BLaER1 treated with 17β-estradiol and CSF1 and Interleukin-3, amounts not matched to agents 10 nM and 100 nM (cell line): ENCODE measurements around the gene PPP3CA.

ENCODE experiments used
- H3K27ac ChIP-seq, 11 experiments: shearing (Covaris generic); formaldehyde crosslinking; 2 replicates each; pipeline ENCODE4 v1.8.1; 2022
- H3K27me3 ChIP-seq, 11 experiments: shearing (Covaris generic); formaldehyde crosslinking; 2 replicates each; pipeline ENCODE4 v1.8.1; 2022
- H3K36me3 ChIP-seq, 11 experiments: shearing (Covaris generic); formaldehyde crosslinking; 2 replicates each; pipeline ENCODE4 v1.8.1; 2022
- H3K4me1 ChIP-seq, 10 experiments: shearing (Covaris generic); formaldehyde crosslinking; 2 replicates each; pipeline ENCODE4 v1.8.1; 2022
- H3K4me2 ChIP-seq, 11 experiments: shearing (Covaris generic); formaldehyde crosslinking; 2 replicates each; pipeline ENCODE4 v1.8.1; 2022
- H3K4me3 ChIP-seq, 10 experiments: shearing (Covaris generic); formaldehyde crosslinking; 2 replicates each; pipeline ENCODE4 v1.8.1; 2022
- H3K9ac ChIP-seq, 11 experiments: shearing (Covaris generic); formaldehyde crosslinking; 2 replicates each; pipeline ENCODE4 v1.8.1; 2022
- H3K9me3 ChIP-seq, 11 experiments: shearing (Covaris generic); formaldehyde crosslinking; replicated peaks in 1 of 11; 2 replicates each; pipeline ENCODE4 v1.8.1; 2022
- H4K20me1 ChIP-seq, 11 experiments: shearing (Covaris generic); formaldehyde crosslinking; 2 replicates each; pipeline ENCODE4 v1.8.1; 2022
- Cebpa-rat ChIP-seq, 11 experiments: shearing (Covaris generic); IDR thresholded peaks; 2 replicates each; pipeline ENCODE4 v1.8.1; 2022

The PPP3CA gene

DNA sequence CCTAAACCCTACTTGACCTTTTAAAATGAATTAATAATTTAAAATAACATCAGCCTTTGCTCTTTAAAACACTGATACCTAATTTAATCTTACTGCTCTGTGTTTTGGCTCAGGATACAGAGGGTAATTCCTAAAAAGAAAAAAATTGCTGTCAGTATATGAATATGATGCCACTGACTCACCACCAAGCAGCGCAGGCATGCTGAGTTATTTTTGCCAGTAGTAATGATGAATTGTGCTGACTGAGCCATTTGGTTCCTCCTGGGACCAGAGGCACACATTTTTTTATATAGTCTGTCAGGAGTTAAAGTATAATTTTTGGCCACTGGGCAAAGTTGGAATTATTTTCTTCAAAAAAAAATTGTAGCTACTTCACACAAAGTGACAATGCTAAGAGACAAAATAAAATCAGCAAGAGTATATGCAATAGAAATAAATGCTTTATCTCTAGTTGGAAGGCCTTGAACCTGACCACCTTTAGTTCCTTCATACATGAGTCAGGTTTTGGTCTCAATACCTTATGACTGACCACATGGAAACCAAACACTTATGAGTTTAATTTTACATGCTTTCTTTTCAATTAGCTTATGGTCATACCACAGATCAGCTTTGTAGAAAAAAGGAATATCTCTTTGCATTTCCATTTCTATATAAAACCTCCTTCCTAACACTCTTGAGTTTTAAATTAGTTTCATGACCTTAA is 115.1 kb downstream of the PPP3CA start:
- Histone ChIP-seq H3K4me3 (no peak overlapping the region), H3K27ac (no peak overlapping the region; a peak in 1 of 22 replicates), H3K4me1 (peaks cover 0 to 45% (median 0%) of the 10 kb centered on the region in 10 experiments; a peak in 7 of 20 replicates), H3K27me3 (no peaks in the 10 kb centered on the region), H3K9ac (no peak overlapping the region; a peak in 1 of 22 replicates), H3K36me3 (peaks cover 0 to 6% (median 0%) of the 10 kb centered on the region in 11 experiments; a peak in 2 of 22 replicates), H4K20me1 (peaks cover 0 to 97% (median 31%) of the 10 kb centered on the region in 11 experiments; a peak in 14 of 22 replicates), H3K9me3 (peaks cover 0 to 15% (median 4%) of the 10 kb centered on the region in 11 experiments; a peak in 7 of 22 replicates), H3K4me2 (peak overlapping the region in 4 of 11 experiments; percentile 18 to 59 (median 50); a peak in 5 of 22 replicates)
- no peak for TF ChIP-seq Cebpa-rat (IDR thresholded peaks at IDR 0.05)

DNA sequence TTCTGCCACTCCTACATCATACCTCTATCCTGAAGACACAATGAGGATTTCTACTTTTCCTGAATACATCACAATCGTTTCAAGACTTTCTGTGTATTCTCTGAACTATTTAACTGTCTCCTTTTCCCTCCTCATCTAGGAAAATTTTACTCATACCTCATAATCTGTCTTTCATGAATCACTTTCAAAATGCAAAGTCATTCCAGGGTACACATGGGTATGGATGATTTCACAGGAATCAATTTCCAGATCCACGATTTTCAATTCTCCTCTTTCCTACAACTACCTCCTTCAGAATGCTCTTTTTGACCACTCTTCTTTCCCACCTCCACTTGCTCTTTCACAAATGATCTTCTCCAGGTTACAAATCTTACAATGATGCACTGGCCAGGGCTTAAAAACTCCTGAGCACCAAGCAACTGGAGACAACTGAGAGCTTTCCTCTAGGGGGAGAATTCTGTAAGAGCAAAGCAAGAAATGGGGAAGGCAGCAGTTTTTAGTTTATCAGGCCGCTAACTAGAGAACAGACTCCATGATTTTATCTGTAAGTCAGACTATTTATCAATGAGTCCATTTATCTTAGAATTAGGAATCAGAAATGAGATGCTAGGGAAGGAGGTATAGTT is 116.4 kb downstream of the PPP3CA start:
- Histone ChIP-seq H3K36me3 (peaks cover 0 to 6% (median 0%) of the 10 kb centered on the region in 11 experiments; a peak in 2 of 22 replicates), H3K4me3 (no peak overlapping the region), H3K9ac (no peak overlapping the region), H3K4me1 (peaks cover 0 to 35% (median 0%) of the 10 kb centered on the region in 10 experiments; a peak in 7 of 20 replicates), H3K27ac (no peak overlapping the region), H4K20me1 (peaks cover 0 to 97% (median 40%) of the 10 kb centered on the region in 11 experiments; a peak in 15 of 22 replicates), H3K9me3 (peaks cover 0 to 15% (median 4%) of the 10 kb centered on the region in 11 experiments; a peak in 7 of 22 replicates), H3K4me2 (peak overlapping the region in 1 of 11 experiments; percentile 42; a peak in 1 of 22 replicates), H3K27me3 (no peaks in the 10 kb centered on the region)
- TF ChIP-seq Cebpa-rat (IDR thresholded peaks at IDR 0.05), result no peak

DNA sequence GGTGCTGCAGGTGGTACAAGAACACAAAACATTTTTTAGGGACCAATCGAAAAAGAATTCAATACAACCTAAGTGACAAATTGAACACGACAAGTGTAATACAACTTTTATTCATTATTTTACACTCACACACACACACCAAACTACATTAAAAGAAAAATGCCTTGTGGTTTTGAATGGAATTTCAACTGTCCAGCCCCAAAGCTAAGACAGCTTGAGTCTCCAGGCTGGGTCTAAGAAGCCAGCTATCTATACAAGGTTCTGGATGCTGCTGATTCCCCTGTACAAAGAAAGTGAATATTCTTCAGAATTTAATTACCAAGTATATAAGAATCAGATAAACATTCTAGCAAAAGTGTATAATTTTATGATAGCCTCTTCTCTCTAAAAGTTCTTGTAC is 118.2 kb downstream of the PPP3CA start:
- Histone ChIP-seq H3K27me3 (no peaks in the 10 kb centered on the region), H3K9ac (no peak overlapping the region), H3K4me3 (no peak overlapping the region), H3K36me3 (peaks cover 0 to 6% (median 0%) of the 10 kb centered on the region in 11 experiments; a peak in 2 of 22 replicates), H3K9me3 (peaks cover 0 to 9% (median 4%) of the 10 kb centered on the region in 11 experiments; a peak in 7 of 22 replicates), H3K4me2 (no peak overlapping the region), H3K27ac (no peak overlapping the region), H3K4me1 (peaks cover 0 to 24% (median 0%) of the 10 kb centered on the region in 10 experiments; a peak in 7 of 20 replicates), H4K20me1 (peaks cover 0 to 97% (median 51%) of the 10 kb centered on the region in 11 experiments; a peak in 17 of 22 replicates)
- TF ChIP-seq Cebpa-rat (IDR thresholded peaks at IDR 0.05), result no peak

DNA sequence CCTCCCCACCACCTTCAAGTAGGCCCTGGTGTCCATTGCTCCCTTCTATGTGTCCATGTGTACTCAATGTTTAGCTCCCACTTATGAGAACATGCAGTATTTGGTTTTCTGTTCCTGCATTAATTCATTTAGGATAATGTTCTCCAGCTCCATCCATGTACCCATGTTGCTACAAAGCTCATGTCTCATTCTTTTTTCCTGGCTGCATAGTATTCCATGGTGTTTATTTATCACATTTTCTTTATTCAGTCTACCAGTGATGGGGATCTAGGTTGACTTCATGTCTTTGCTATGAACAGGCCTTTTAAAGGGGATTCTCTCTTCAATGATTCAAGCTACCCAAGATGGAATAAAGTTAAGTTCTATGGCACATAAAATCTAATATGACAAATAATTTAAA is 119.6 kb downstream of the PPP3CA start:
- no peak for TF ChIP-seq Cebpa-rat (IDR thresholded peaks at IDR 0.05)
- no peak overlapping the region for H3K9ac ChIP-seq
- H3K4me2 ChIP-seq, result no peak overlapping the region
- H3K27me3 ChIP-seq, result no peaks in the 10 kb centered on the region
- peaks cover 0 to 6% (median 0%) of the 10 kb centered on the region in 11 experiments; a peak in 2 of 22 replicates for H3K36me3 ChIP-seq
- no peak overlapping the region for H3K27ac ChIP-seq
- H4K20me1 ChIP-seq, result peaks cover 0 to 98% (median 54%) of the 10 kb centered on the region in 11 experiments; a peak in 19 of 22 replicates
- no peak overlapping the region for H3K4me3 ChIP-seq
- peaks cover 0 to 5% (median 3%) of the 10 kb centered on the region in 11 experiments; a peak in 7 of 22 replicates for H3K9me3 ChIP-seq
- H3K4me1 ChIP-seq, result peaks cover 0 to 19% (median 0%) of the 10 kb centered on the region in 10 experiments; a peak in 7 of 20 replicates

DNA sequence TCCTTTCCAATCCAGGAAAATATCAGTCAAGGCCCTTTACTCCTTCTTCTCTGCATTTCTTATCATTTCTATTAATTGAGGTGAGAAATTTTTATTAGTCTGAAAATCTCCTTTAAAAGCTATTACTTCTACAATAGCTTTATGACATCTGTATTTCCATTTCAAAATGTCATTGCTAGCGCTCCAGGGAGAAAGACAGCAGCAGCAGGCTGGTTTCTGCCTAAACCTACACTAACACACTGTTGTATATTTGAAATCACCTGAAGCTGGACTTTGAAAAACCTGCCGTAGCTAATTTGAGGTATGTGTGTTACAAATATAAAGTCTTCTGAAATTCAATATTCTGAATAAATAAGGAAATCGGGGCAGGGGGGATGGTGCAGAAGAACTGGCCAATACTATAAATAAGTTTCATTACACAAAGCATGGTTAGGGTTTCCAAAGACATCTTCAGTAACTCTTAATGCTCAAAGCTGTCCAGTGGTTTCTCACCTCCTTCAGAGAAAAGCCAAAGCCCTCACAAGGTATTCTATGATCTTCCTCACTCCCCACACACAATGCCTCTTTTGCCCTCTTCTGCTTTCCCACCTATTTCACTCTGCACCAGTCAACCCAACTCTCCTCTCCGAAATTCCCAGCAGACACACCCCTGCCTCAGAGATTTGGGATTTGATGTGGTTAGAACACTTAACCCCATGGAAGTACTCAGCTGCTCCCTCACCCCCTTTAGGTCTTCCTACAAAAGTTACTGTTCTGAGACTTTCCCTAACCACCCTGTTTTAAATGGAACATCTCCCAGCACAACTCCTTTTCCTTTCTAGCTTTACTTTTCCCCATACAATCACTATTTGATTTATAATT is 122.7 kb downstream of the PPP3CA start:
- Histone ChIP-seq H4K20me1 (peaks cover 0 to 99% (median 54%) of the 10 kb centered on the region in 11 experiments; a peak in 19 of 22 replicates), H3K4me2 (no peak overlapping the region), H3K27ac (no peak overlapping the region), H3K9ac (no peak overlapping the region), H3K9me3 (peaks cover 0 to 5% (median 3%) of the 10 kb centered on the region in 11 experiments; a peak in 7 of 22 replicates), H3K4me3 (no peak overlapping the region), H3K36me3 (peaks cover 0 to 6% (median 0%) of the 10 kb centered on the region in 11 experiments; a peak in 2 of 22 replicates), H3K4me1 (no peaks in the 10 kb centered on the region), H3K27me3 (no peaks in the 10 kb centered on the region)
- TF ChIP-seq Cebpa-rat (IDR thresholded peaks at IDR 0.05), result no peak

DNA sequence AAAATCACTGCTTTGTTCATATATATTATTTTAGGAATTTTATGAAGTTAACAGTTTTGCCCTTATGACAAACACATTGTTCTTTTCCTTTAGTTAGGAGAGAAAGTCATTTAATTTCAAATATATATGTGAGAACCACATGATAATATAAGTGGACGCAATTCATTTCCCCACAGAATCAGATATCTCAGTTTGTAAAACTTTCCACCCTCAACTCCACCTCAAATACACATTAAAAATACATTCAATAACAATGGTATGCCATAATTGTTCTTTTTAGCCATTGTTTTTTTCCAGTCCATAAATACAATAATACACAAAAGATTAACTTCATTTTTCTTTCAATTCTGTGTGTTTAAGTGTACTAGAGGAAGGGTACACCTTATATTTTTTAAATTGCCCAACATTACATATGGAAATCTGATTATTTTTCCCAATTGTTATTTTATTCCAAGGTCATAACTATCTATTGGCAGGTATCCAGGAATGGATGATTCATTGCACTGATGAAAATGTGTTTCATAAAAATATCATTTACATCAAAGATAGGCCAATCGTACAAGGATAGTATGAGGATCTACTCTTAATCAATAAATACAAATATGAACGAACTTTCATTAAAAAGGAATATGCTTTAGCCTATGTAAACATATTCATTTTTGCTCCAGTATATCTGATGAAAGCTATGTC is 125.0 kb downstream of the PPP3CA start:
- H3K27me3 ChIP-seq, result no peaks in the 10 kb centered on the region
- no peak overlapping the region for H3K4me3 ChIP-seq
- H3K4me2 ChIP-seq, result no peak overlapping the region
- TF ChIP-seq Cebpa-rat (IDR thresholded peaks at IDR 0.05), result no peak
- no peak overlapping the region for H3K27ac ChIP-seq
- no peaks in the 10 kb centered on the region for H3K36me3 ChIP-seq
- no peak overlapping the region for H3K9ac ChIP-seq
- peaks cover 0 to 99% (median 61%) of the 10 kb centered on the region in 11 experiments; a peak in 21 of 22 replicates for H4K20me1 ChIP-seq
- H3K4me1 ChIP-seq, result peaks cover 0 to 10% (median 0%) of the 10 kb centered on the region in 10 experiments; a peak in 1 of 20 replicates
- H3K9me3 ChIP-seq, result no peaks in the 10 kb centered on the region

DNA sequence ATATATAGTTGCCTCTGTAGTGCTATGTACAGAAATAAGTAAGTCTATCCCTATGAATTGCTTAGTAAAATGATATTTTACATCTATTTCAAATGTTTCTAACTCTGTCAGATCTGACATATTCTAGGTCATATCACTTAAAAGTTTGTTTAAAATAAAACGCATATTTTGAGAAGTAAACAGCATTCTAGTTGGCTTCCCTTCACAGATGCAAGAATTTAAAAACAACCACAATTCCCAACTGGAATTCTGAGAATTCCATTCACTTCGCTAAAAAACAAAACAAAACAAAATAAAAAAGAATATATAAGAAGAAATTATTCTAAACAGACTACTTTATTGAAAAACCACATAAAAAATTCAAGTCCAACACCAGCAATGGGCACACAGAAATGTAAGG is 126.0 kb downstream of the PPP3CA start:
- Histone ChIP-seq H4K20me1 (peaks cover 0 to 99% (median 63%) of the 10 kb centered on the region in 11 experiments; a peak in 21 of 22 replicates), H3K36me3 (no peaks in the 10 kb centered on the region), H3K4me3 (no peak overlapping the region), H3K9ac (no peak overlapping the region), H3K27me3 (no peaks in the 10 kb centered on the region), H3K4me2 (no peak overlapping the region), H3K9me3 (no peaks in the 10 kb centered on the region), H3K27ac (no peak overlapping the region), H3K4me1 (peaks cover 0 to 10% (median 0%) of the 10 kb centered on the region in 10 experiments; a peak in 1 of 20 replicates)
- no peak for TF ChIP-seq Cebpa-rat (IDR thresholded peaks at IDR 0.05)

DNA sequence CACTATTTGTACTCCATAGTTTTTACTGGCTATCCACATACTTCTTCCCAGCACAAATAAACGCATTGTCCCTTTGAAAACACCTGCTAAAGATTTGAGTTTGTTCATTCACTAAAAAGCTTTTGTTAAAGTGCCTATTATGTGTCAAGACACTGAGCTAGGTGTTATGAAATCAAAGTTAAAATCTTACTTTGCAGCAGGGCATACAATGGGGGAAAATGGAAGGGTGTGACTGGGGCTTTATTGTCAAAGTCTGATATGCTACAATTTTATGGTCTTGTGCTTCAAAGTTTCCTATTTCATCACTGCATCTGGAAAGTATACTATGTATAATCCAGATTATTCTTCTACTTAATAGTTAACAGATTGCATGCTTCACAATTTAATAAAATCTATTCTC is 128.4 kb downstream of the PPP3CA start:
- peaks cover 0 to 98% (median 50%) of the 10 kb centered on the region in 11 experiments; a peak in 20 of 22 replicates for H4K20me1 ChIP-seq

More for the DNA sequence above, 128.4 kb downstream of the PPP3CA start:
- Histone ChIP-seq H3K9me3 (no peaks in the 10 kb centered on the region), H3K27ac (no peak overlapping the region), H3K27me3 (no peaks in the 10 kb centered on the region), H3K36me3 (no peaks in the 10 kb centered on the region), H3K4me3 (no peak overlapping the region), H3K4me1 (peaks cover 0 to 10% (median 0%) of the 10 kb centered on the region in 10 experiments; a peak in 1 of 20 replicates), H3K9ac (no peak overlapping the region), H3K4me2 (no peak overlapping the region)
- no peak for TF ChIP-seq Cebpa-rat (IDR thresholded peaks at IDR 0.05)
